HL-60 (cell line): ENCODE measurements around the gene RSAD1.

Source experiments
- POLR2AphosphoS5 ChIP-seq: IDR thresholded peaks from 2 replicates; pipeline ENCODE4 v1.6.1; 2012; ENCODE audit warnings: low read depth
- REST ChIP-seq: IDR thresholded peaks from 2 replicates; pipeline ENCODE4 v1.6.1; 2012; ENCODE audit warnings: low read depth; ENCODE audit not compliant: insufficient replicate concordance
- SPI1 ChIP-seq: IDR thresholded peaks from 2 replicates; pipeline ENCODE4 v1.6.1; 2012; ENCODE audit warnings: low read depth, mild to moderate bottlenecking, borderline replicate concordance
- TF ChIP-seq, protein P1 (sequence below): IDR thresholded peaks from one replicate; pipeline ENCODE4 v1.5.1; 2011; ENCODE audit warnings: low read length, control low read depth, inconsistent platforms; ENCODE audit not compliant: insufficient read depth

- TF ChIP-seq, protein P1, sequence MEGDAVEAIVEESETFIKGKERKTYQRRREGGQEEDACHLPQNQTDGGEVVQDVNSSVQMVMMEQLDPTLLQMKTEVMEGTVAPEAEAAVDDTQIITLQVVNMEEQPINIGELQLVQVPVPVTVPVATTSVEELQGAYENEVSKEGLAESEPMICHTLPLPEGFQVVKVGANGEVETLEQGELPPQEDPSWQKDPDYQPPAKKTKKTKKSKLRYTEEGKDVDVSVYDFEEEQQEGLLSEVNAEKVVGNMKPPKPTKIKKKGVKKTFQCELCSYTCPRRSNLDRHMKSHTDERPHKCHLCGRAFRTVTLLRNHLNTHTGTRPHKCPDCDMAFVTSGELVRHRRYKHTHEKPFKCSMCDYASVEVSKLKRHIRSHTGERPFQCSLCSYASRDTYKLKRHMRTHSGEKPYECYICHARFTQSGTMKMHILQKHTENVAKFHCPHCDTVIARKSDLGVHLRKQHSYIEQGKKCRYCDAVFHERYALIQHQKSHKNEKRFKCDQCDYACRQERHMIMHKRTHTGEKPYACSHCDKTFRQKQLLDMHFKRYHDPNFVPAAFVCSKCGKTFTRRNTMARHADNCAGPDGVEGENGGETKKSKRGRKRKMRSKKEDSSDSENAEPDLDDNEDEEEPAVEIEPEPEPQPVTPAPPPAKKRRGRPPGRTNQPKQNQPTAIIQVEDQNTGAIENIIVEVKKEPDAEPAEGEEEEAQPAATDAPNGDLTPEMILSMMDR = no peak
- TF ChIP-seq POLR2AphosphoS5 (no peak), REST (no peak), SPI1 (no peak)
These were observed 10.2 kb downstream of the RSAD1 start for GRCh38 chr17:50488880-50489279.
